Measurements from ENCODE around the gene SGK1. TPM values are rescaled to one million over a fixed set of nuclear protein-coding genes. Genes with fewer than 3 reads are reported as not detected.

The SGK1 gene
- total RNA-seq, 2 experiments from 2014 or later = 117 to 120 TPM

GRCh38 chr6:134148566-134148965 is 169.3 kb downstream of the SGK1 start:
- POLR2A ChIA-PET = no interaction called here
- CTCF ChIA-PET = interaction anchor here (0.8 kb wide), 1 partner anchor 675 kb away, joined by 3 read pairs; no protein-coding TSS in a partner anchor
- Histone ChIP-seq H3K27ac (ENCODE audit: low read depth in 1 of 2, low read length in 2 of 2) (no peak overlapping the region), H3K4me3 (ENCODE audit: low read length) (no peak overlapping the region), H3K27me3 (ENCODE audit: control insufficient read depth in 1 of 2, insufficient read depth in 2 of 2, low read length in 2 of 2) (no peaks in the 10 kb centered on the region), H3K4me1 (ENCODE audit: insufficient read depth, low read length) (no peaks in the 10 kb centered on the region), H3K36me3 (ENCODE audit: insufficient read depth, low read length) (no peaks in the 10 kb centered on the region), H3K9me3 (ENCODE audit: control insufficient read depth in 1 of 2, insufficient read depth in 1 of 2, low read length in 2 of 2) (no peaks in the 10 kb centered on the region)
- Mint-ChIP-seq H3K27ac (no peak overlapping the region), H3K9me3 (no peaks in the 10 kb centered on the region), H3K36me3 (ENCODE audit: low read depth) (no peaks in the 10 kb centered on the region), H3K4me1 (ENCODE audit: low read depth) (no peaks in the 10 kb centered on the region), H3K27me3 (no peaks in the 10 kb centered on the region), H3K4me3 (no peak overlapping the region)
- DNase-seq = no peak
- no peak for ATAC-seq (ENCODE audit: poor library complexity)
- TF ChIP-seq, protein P1, sequence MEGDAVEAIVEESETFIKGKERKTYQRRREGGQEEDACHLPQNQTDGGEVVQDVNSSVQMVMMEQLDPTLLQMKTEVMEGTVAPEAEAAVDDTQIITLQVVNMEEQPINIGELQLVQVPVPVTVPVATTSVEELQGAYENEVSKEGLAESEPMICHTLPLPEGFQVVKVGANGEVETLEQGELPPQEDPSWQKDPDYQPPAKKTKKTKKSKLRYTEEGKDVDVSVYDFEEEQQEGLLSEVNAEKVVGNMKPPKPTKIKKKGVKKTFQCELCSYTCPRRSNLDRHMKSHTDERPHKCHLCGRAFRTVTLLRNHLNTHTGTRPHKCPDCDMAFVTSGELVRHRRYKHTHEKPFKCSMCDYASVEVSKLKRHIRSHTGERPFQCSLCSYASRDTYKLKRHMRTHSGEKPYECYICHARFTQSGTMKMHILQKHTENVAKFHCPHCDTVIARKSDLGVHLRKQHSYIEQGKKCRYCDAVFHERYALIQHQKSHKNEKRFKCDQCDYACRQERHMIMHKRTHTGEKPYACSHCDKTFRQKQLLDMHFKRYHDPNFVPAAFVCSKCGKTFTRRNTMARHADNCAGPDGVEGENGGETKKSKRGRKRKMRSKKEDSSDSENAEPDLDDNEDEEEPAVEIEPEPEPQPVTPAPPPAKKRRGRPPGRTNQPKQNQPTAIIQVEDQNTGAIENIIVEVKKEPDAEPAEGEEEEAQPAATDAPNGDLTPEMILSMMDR (IDR thresholded peaks at IDR 0.05) = no peak
- intact Hi-C loops (cut with DNase I, micrococcal nuclease) = no loop called here

DNA sequence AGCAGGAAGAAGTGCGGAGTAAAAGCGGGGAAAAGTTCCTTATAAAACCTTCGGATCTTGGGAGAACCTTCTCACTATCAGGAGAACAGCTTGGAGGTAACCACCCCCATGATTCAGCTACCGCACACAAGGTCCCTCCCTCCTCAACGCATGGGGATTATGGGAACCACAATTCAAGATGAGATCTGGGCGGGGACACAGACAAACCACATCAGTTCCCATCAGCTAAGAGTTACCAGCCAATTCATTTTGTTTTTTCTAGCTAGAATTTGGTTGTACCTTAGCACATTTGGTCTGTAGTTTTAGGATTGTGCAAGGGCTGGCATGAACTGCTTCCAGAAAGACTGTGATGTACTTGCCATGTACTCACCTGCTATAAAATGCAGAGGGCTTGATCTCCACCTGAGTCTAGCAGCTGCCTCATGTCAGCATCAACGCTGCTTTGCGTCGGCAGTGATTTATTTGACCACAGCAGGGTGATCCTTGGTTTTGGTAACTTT is 170.8 kb downstream of the SGK1 start:
- Mint-ChIP-seq H3K36me3 (ENCODE audit: low read depth) (no peaks in the 10 kb centered on the region), H3K27me3 (no peaks in the 10 kb centered on the region), H3K4me3 (no peak overlapping the region), H3K4me1 (ENCODE audit: low read depth) (no peaks in the 10 kb centered on the region), H3K27ac (no peak overlapping the region), H3K9me3 (no peaks in the 10 kb centered on the region)
- H3K4me3 ChIP-seq (ENCODE audit: low read length) = no peak overlapping the region
- ATAC-seq (ENCODE audit: poor library complexity) (no peak), DNase-seq (no peak)
- intact Hi-C loops (cut with DNase I, micrococcal nuclease) = no loop called here
- TF ChIP-seq, protein P1 (IDR thresholded peaks at IDR 0.05) = no peak
- CTCF ChIA-PET = no interaction called here
- H3K36me3 ChIP-seq (ENCODE audit: insufficient read depth, low read length) = no peaks in the 10 kb centered on the region
- no peaks in the 10 kb centered on the region for H3K4me1 ChIP-seq (ENCODE audit: insufficient read depth, low read length)
- no peaks in the 10 kb centered on the region for H3K27me3 ChIP-seq (ENCODE audit: control insufficient read depth in 1 of 2, insufficient read depth in 2 of 2, low read length in 2 of 2)
- H3K9me3 ChIP-seq (ENCODE audit: control insufficient read depth in 1 of 2, insufficient read depth in 1 of 2, low read length in 2 of 2) = no peaks in the 10 kb centered on the region
- POLR2A ChIA-PET = no interaction called here
- H3K27ac ChIP-seq (ENCODE audit: low read depth in 1 of 2, low read length in 2 of 2) = no peak overlapping the region

GRCh38 chr6:134146268-134147033 is 171.5 kb downstream of the SGK1 start:
- no peak overlapping the region for H3K4me3 Mint-ChIP-seq
- no peak for ATAC-seq (ENCODE audit: poor library complexity)
- intact Hi-C loops (cut with DNase I, micrococcal nuclease) = no loop called here

More at GRCh38 chr6:134146268-134147033, 171.5 kb downstream of the SGK1 start:
- TF ChIP-seq, protein P1 (IDR thresholded peaks at IDR 0.05) = no peak
- Mint-ChIP-seq H3K27me3 (no peaks in the 10 kb centered on the region), H3K36me3 (ENCODE audit: low read depth) (no peaks in the 10 kb centered on the region), H3K27ac (no peak overlapping the region), H3K4me1 (ENCODE audit: low read depth) (no peaks in the 10 kb centered on the region), H3K9me3 (no peaks in the 10 kb centered on the region)
- Histone ChIP-seq H3K27ac (ENCODE audit: low read depth in 1 of 2, low read length in 2 of 2) (no peak overlapping the region), H3K36me3 (ENCODE audit: insufficient read depth, low read length) (no peaks in the 10 kb centered on the region), H3K27me3 (ENCODE audit: control insufficient read depth in 1 of 2, insufficient read depth in 2 of 2, low read length in 2 of 2) (no peaks in the 10 kb centered on the region), H3K4me3 (ENCODE audit: low read length) (no peak overlapping the region), H3K9me3 (ENCODE audit: control insufficient read depth in 1 of 2, insufficient read depth in 1 of 2, low read length in 2 of 2) (no peaks in the 10 kb centered on the region), H3K4me1 (ENCODE audit: insufficient read depth, low read length) (no peaks in the 10 kb centered on the region)
- POLR2A ChIA-PET = no interaction called here
- no peak for DNase-seq
- CTCF ChIA-PET = no interaction called here

Measured in CD4-positive, alpha-beta T cell (primary cell).